ENCODE results near the gene AUTS2.

GRCh38 chr7:69550991-69551390 is 47.3 kb upstream of the AUTS2 start:
- TF ChIP-seq CTCF (IDR thresholded peaks at IDR 0.05), result no peak
- no peak for TF ChIP-seq POLR2A (IDR thresholded peaks at IDR 0.05)
